Activated CD4-positive, alpha-beta T cell treated with anti-CD3 and anti-CD28 coated beads, Interleukin-2, amount 10 ng/mL, durations not matched to agents 24 days and 14 days (primary cell): ENCODE measurements around the gene CHID1. TPM values are rescaled to one million over a fixed set of nuclear protein-coding genes. Genes with fewer than 3 reads are reported as not detected.

ENCODE experiments used
- DNase-seq: peaks from one replicate; pipeline ENCODE4 v3.0.0; 2022
- H3K27ac Mint-ChIP-seq: one replicate; pipeline ENCODE4 v1.8.0; 2022; ENCODE audit warnings: mild to moderate bottlenecking, mixed read lengths
- H3K27me3 Mint-ChIP-seq: one replicate; pipeline ENCODE4 v1.8.0; 2022; ENCODE audit warnings: mixed read lengths
- H3K36me3 Mint-ChIP-seq: one replicate; pipeline ENCODE4 v1.8.0; 2022; ENCODE audit warnings: low read depth, mild to moderate bottlenecking, mixed read lengths
- H3K4me1 Mint-ChIP-seq: one replicate; pipeline ENCODE4 v1.8.0; 2021; ENCODE audit warnings: mixed read lengths
- H3K4me3 Mint-ChIP-seq: one replicate; pipeline ENCODE4 v1.8.0; 2022; ENCODE audit warnings: mild to moderate bottlenecking, moderate library complexity, mixed read lengths
- H3K9me3 Mint-ChIP-seq: one replicate; pipeline ENCODE4 v1.8.0; 2021; ENCODE audit warnings: mixed read lengths
- intact Hi-C: fragments of 100-400 bp; cut with micrococcal nuclease; formaldehyde crosslinking; loops from one replicate; pipeline ENCODE4 v1.15.1; 2023
- total RNA-seq: library from RNA; stranded (reverse); gene quantifications from 2 replicates; pipeline ENCODE4 v1.2.3, GENCODE V29; 2022

The CHID1 gene
- total RNA-seq, 1 donor from 2014 or later = 99.7 TPM

- Mint-ChIP-seq H3K4me1 (no peaks in the 10 kb centered on the region), H3K9me3 (no peaks in the 10 kb centered on the region), H3K27ac (no peak overlapping the region), H3K27me3 (no peaks in the 10 kb centered on the region), H3K4me3 (no peak overlapping the region), H3K36me3 (no peaks in the 10 kb centered on the region)
- intact Hi-C loops = no loop called here
- DNase-seq = no peak
These were observed 45.7 kb downstream of the CHID1 start for GRCh38 chr11:864898-865297.

GRCh38 chr11:863910-864827 lies 46.4 kb downstream of the CHID1 start:
- no peak overlapping the region for H3K27ac Mint-ChIP-seq
- intact Hi-C loops = no loop called here
- DNase-seq = no peak
- no peaks in the 10 kb centered on the region for H3K36me3 Mint-ChIP-seq
- no peaks in the 10 kb centered on the region for H3K27me3 Mint-ChIP-seq
- no peaks in the 10 kb centered on the region for H3K4me1 Mint-ChIP-seq
- H3K9me3 Mint-ChIP-seq = no peaks in the 10 kb centered on the region
- no peak overlapping the region for H3K4me3 Mint-ChIP-seq

- Mint-ChIP-seq H3K9me3 (no peaks in the 10 kb centered on the region), H3K27ac (no peak overlapping the region), H3K36me3 (no peaks in the 10 kb centered on the region), H3K4me1 (no peaks in the 10 kb centered on the region), H3K27me3 (no peaks in the 10 kb centered on the region), H3K4me3 (no peak overlapping the region)
- intact Hi-C loops = no loop called here
- no peak for DNase-seq
These were observed 47.3 kb downstream of the CHID1 start for GRCh38 chr11:863023-863909.

GRCh38 chr11:862696-863022 lies 48.0 kb downstream of the CHID1 start:
- intact Hi-C loops = no loop called here
- H3K36me3 Mint-ChIP-seq = no peaks in the 10 kb centered on the region
- no peak overlapping the region for H3K4me3 Mint-ChIP-seq
- no peaks in the 10 kb centered on the region for H3K9me3 Mint-ChIP-seq
- H3K27me3 Mint-ChIP-seq = no peaks in the 10 kb centered on the region
- no peak for DNase-seq
- H3K4me1 Mint-ChIP-seq = no peaks in the 10 kb centered on the region
- H3K27ac Mint-ChIP-seq = no peak overlapping the region

GRCh38 chr11:862081-862661 lies 48.4 kb downstream of the CHID1 start:
- Mint-ChIP-seq H3K27ac (no peak overlapping the region), H3K4me3 (no peak overlapping the region), H3K9me3 (no peaks in the 10 kb centered on the region), H3K36me3 (no peaks in the 10 kb centered on the region), H3K4me1 (no peaks in the 10 kb centered on the region), H3K27me3 (no peaks in the 10 kb centered on the region)
- no peak for DNase-seq
- intact Hi-C loops = no loop called here

GRCh38 chr11:861105-861479 lies 49.5 kb downstream of the CHID1 start:
- Mint-ChIP-seq H3K4me3 (no peak overlapping the region), H3K36me3 (no peaks in the 10 kb centered on the region), H3K4me1 (no peaks in the 10 kb centered on the region), H3K27ac (no peak overlapping the region), H3K9me3 (no peaks in the 10 kb centered on the region), H3K27me3 (no peaks in the 10 kb centered on the region)
- no peak for DNase-seq
- intact Hi-C loops = no loop called here

GRCh38 chr11:860234-861104 lies 50.1 kb downstream of the CHID1 start:
- H3K4me1 Mint-ChIP-seq = no peaks in the 10 kb centered on the region
- no peaks in the 10 kb centered on the region for H3K36me3 Mint-ChIP-seq
- no peak for DNase-seq
- no peaks in the 10 kb centered on the region for H3K9me3 Mint-ChIP-seq
- H3K4me3 Mint-ChIP-seq = no peak overlapping the region
- intact Hi-C loops = no loop called here
- no peaks in the 10 kb centered on the region for H3K27me3 Mint-ChIP-seq
- no peak overlapping the region for H3K27ac Mint-ChIP-seq

- intact Hi-C loops = no loop called here
- Mint-ChIP-seq H3K36me3 (no peaks in the 10 kb centered on the region), H3K27me3 (no peaks in the 10 kb centered on the region), H3K27ac (no peak overlapping the region), H3K4me3 (no peak overlapping the region), H3K4me1 (no peaks in the 10 kb centered on the region), H3K9me3 (no peaks in the 10 kb centered on the region)
- no peak for DNase-seq
These were observed 51.0 kb downstream of the CHID1 start for GRCh38 chr11:859394-860131.

- no peak for DNase-seq
- Mint-ChIP-seq H3K9me3 (no peaks in the 10 kb centered on the region), H3K27ac (no peak overlapping the region), H3K4me3 (no peak overlapping the region), H3K36me3 (no peaks in the 10 kb centered on the region), H3K4me1 (no peaks in the 10 kb centered on the region), H3K27me3 (no peaks in the 10 kb centered on the region)
- intact Hi-C loops = no loop called here
These were observed 51.8 kb downstream of the CHID1 start for GRCh38 chr11:858762-859339.

GRCh38 chr11:858053-858761 lies 52.4 kb downstream of the CHID1 start:
- no peaks in the 10 kb centered on the region for H3K4me1 Mint-ChIP-seq
- no peaks in the 10 kb centered on the region for H3K36me3 Mint-ChIP-seq
- no peaks in the 10 kb centered on the region for H3K27me3 Mint-ChIP-seq
- no peak overlapping the region for H3K4me3 Mint-ChIP-seq
- DNase-seq = no peak
- H3K27ac Mint-ChIP-seq = no peak overlapping the region
- intact Hi-C loops = no loop called here
- no peaks in the 10 kb centered on the region for H3K9me3 Mint-ChIP-seq

- DNase-seq = no peak
- Mint-ChIP-seq H3K9me3 (no peaks in the 10 kb centered on the region), H3K27me3 (no peaks in the 10 kb centered on the region), H3K4me3 (no peak overlapping the region), H3K4me1 (no peaks in the 10 kb centered on the region), H3K36me3 (no peaks in the 10 kb centered on the region), H3K27ac (no peak overlapping the region)
- intact Hi-C loops = no loop called here
These were observed 54.2 kb downstream of the CHID1 start for GRCh38 chr11:856397-856796.

- H3K36me3 Mint-ChIP-seq = no peaks in the 10 kb centered on the region
- H3K27ac Mint-ChIP-seq = no peak overlapping the region
- no peak for DNase-seq
- no peaks in the 10 kb centered on the region for H3K9me3 Mint-ChIP-seq
- H3K4me3 Mint-ChIP-seq = no peak overlapping the region
- intact Hi-C loops = no loop called here
- H3K4me1 Mint-ChIP-seq = no peaks in the 10 kb centered on the region
- H3K27me3 Mint-ChIP-seq = no peaks in the 10 kb centered on the region
These were observed 54.8 kb downstream of the CHID1 start for GRCh38 chr11:855796-856195.
